GM18907 (cell line): ENCODE data around the gene SMARCD3.

Experiments used
- ATAC-seq: cut with Tn5 transposase; IDR thresholded peaks from one replicate; pipeline ENCODE4 v1.9.1; 2021; ENCODE audit warnings: mild to moderate bottlenecking, moderate library complexity; ENCODE audit not compliant: unreplicated experiment

SMARCD3 gene

GRCh38 chr7:151272877-151273276 lies 24.4 kb upstream of the SMARCD3 start:
- no peak for ATAC-seq

GRCh38 chr7:151272405-151272804 lies 23.9 kb upstream of the SMARCD3 start:
- ATAC-seq, result no peak

- no peak for ATAC-seq
These were observed 23.3 kb upstream of the SMARCD3 start for GRCh38 chr7:151271699-151272355.

DNA sequence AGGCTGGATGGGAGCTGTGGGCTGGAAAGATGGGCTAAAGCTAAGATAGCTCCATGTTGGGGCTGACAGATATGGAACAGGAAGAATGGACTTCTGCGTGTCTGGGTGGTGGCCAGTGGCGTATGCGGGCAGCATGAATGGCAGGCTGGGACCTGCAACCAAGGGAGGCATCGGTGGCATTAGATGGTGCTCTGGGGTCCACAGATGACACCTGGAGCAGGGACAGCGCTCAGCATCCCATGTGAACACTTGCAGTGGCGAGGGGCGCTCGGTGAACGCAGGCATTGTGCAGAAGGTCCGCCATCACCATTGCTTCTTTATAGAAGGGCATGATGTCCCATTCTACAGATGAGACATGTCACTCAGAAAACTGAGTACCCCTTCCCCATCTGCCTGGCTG lies 21.0 kb upstream of the SMARCD3 start:
- no peak for ATAC-seq

DNA sequence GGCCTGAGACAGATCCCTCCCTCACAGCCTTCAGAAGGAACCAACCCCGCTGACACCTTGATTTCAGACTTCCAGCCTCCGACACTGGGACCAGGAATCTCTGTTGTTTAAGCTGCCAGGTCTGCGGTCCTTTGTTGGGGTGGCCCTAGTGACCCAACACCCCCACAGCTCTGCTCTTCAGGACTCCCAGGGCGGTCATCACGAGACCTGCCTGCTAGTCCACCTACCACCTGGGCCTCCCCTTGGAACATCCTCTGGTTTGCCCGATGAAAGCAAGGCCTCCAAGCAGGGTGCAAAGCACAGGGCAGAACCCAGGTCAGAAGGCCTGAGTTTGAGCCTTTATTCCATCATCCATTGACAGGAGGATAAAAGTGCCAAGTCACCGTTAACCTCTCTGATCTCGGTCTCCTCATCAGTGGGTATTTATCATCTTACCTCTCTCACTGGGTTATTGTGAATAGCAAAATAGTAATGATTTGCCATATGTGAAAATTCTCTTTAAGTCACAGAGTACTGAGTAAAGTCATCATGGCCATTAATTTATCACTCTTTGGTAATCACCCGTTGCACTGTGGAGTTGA lies 16.9 kb upstream of the SMARCD3 start:
- no peak for ATAC-seq

DNA sequence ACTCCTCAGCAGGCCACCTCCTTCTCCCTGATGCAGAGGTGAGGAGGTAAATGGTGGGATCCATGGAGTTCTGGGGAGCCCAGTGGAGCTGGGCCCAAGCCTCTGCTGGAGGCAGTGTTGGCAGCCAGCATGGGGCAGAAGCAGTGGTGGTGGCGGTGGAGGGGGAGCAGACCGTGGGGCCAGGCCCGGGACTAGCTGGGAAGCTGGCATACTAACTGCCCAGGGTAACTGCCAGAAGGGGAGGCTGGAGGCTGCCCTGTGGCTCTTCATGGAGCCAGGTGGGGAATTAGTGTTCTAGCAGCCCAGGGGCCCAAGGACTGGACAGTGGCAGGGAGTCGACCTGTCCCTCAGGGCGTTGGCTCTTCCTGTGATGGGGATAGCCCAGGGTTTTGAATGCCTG lies 16.1 kb upstream of the SMARCD3 start:
- no peak for ATAC-seq

- no peak for ATAC-seq
These were observed 13.0 kb upstream of the SMARCD3 start for GRCh38 chr7:151261529-151261928.

GRCh38 chr7:151260883-151261282 lies 12.4 kb upstream of the SMARCD3 start:
- ATAC-seq, result no peak

DNA sequence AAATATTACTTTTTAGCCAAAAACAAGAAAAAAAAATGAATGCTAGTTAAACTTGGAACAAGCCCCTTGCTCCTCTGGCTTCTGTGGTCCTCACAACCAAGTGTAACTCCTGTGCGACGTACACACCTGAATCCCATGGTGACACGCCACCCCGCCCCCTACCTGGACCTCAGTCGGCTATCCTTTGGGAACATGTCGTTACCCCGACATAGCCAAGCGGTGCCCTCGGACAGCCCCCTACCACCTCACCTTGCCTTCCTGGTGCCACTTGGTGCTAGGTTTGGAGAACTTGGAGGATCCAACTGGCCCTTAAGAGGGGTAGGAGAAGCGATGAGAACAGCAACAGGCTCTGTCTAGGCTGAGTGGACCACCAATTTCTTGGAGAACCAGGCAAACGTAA lies 12.0 kb upstream of the SMARCD3 start:
- ATAC-seq, result no peak

GRCh38 chr7:151257990-151258389 lies 9.5 kb upstream of the SMARCD3 start:
- no peak for ATAC-seq

GRCh38 chr7:151256410-151257045 lies 8.0 kb upstream of the SMARCD3 start:
- ATAC-seq, result no peak

GRCh38 chr7:151255390-151255789 lies 6.9 kb upstream of the SMARCD3 start:
- ATAC-seq, result no peak

GRCh38 chr7:151254851-151255250 lies 6.4 kb upstream of the SMARCD3 start:
- no peak for ATAC-seq

- ATAC-seq, result no peak
These were observed 5.8 kb upstream of the SMARCD3 start for GRCh38 chr7:151254316-151254715.

GRCh38 chr7:151252961-151253711 lies 4.6 kb upstream of the SMARCD3 start:
- ATAC-seq, result no peak

GRCh38 chr7:151252561-151252835 lies 4.0 kb upstream of the SMARCD3 start:
- no peak for ATAC-seq

GRCh38 chr7:151251689-151252560 lies 3.4 kb upstream of the SMARCD3 start:
- ATAC-seq, result no peak

DNA sequence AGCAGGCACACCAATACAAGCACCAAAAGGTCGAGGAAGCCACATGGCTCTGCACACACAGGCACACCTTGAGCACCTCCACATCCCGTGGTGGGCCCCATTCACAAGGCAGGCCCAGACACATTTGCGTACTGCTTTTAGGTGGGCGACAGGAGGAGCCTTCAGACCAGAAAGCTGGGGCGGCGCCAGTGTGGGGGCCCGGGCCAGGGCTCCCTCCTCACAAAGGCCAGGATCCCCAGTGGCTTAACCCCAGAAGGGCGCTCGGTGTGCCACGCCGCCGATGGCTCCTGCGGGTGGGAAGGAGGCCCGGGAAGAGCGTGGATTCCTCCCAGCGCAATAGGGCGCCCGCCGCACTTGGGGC lies 2.8 kb upstream of the SMARCD3 start:
- no peak for ATAC-seq

DNA sequence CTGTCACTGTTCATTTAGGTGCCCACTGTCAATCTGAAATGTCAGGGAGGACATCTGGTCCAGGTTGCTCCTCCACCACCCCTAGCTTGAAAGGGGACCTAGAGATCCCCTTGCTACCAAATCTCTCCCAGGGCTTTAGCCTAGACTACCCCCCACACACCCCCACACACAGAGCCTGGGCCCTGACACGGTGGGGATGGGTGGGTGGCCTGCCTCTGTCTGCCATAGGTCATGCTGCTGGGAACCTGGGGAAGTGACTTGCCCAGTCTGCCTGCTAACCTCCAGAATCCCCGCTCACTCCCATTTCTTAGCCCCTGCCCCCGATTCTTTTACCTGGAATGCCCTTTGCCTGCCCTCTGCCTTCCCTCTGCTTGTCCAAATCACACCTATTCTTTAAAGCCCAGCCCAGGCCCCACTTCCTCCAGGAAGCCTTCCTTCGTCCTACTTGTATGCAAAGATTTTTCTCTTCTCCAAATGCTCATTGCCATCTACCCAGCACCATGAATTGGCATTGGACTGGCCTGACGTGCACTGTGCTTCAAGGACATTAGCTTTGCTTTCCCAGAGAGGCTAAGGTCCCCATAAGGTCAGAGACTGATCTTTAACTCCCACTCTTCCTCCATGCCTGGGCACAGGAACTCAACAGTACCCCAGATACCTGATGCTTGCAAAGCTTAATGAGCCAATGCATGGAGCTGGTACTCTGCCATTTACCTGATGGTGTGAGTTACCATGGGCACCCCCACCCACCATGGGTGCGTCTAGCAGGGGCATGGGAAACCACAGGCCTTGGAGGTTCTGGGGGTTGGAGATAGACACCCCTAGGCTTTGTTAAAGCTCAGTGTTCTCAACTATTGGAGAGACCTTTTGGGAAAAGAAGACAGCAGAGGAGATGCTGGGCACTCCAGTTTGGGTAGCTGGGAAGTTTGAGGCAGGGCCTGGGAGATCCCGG lies 2.0 kb upstream of the SMARCD3 start:
- ATAC-seq, result no peak

- ATAC-seq, result no peak
These were observed 1.2 kb upstream of the SMARCD3 start for GRCh38 chr7:151249732-151250072.
